GM12874 (cell line): Measurements from ENCODE around the gene SPACA7.

Experiments
- CTCF ChIP-seq: IDR thresholded peaks from 2 replicates; pipeline ENCODE4 v1.5.1; 2011; ENCODE audit warnings: low read depth, mild to moderate bottlenecking, control low read depth, low read length, moderate library complexity; ENCODE audit not compliant: insufficient read depth

SPACA7 gene

DNA sequence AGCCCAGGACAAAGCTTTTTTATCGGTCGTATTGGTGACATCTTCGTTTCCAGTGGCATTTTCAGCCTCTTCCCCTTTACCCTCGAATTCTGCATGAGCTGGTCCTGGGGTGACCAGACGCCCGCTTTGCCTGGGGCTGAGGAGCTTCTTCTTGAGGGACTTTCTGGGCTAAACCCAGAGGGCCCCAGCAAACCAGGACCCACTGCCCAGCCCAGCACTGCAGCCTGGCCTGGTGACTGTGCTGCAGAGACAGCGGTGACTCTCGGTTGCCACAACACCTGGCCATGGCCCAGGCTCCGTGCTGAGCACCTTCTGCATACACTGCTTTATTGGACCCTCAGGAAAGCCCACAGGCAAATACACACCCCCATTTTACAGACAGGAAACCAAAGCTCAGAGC lies 21.0 kb downstream of the SPACA7 start:
- TF ChIP-seq CTCF, result no peak

- TF ChIP-seq CTCF, result no peak
These were observed 40.5 kb downstream of the SPACA7 start for GRCh38 chr13:112416647-112417046.

DNA sequence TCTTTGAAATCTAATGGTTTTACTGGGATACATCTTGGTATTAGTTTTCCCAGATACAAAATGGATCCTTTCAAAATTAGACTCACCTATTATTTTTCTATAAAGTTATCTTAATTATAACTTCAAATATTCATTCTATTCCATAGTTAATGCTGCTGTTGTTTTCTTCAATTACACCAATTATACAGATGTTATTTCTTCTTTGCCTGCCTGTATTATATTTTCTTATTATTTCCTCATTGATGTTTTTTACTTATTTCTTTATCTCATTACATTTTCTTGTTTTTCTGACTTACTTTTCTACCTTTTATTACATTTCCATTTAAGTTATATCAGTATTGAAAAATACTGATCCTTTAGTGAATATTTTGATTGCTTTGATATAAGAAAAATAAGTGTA lies 40.9 kb downstream of the SPACA7 start:
- TF ChIP-seq CTCF, result no peak

- no peak for TF ChIP-seq CTCF
These were observed 47.9 kb downstream of the SPACA7 start for GRCh38 chr13:112424098-112424497.

DNA sequence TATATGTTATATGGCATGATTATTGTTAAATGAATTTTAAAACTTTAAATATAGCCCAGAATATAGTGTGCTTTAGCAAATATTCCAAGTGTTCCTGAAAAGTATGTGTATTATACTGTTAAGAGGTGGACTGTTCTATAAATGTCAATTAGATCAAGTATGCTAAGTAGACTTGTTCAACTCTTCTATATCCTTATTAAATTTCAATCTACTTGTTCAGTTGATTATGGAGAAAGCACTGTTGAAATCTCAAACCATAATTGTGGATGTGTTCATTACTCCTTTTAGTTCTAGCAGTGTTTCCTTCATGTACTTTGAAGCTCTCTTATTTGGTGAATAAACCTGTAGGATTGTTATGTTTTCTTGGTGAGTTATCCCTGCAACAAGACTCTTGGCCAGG lies 52.5 kb downstream of the SPACA7 start:
- TF ChIP-seq CTCF, result no peak

GRCh38 chr13:112431734-112432133 lies 55.6 kb downstream of the SPACA7 start:
- no peak for TF ChIP-seq CTCF

- TF ChIP-seq CTCF, result no peak
These were observed 57.9 kb downstream of the SPACA7 start for GRCh38 chr13:112434032-112434431.
